GM11168 (cell line): Measurements from ENCODE around the gene THOC5.
"Not testable (repeated sequence)": the region's sequence is repeated elsewhere in the genome, so short reads cannot be mapped to it uniquely, and the experiment has no call there.

ENCODE experiments used
- in situ Hi-C: fragments of 300-500 bp; cut with MboI; formaldehyde crosslinking; loops from one replicate; pipeline ENCODE4 v1.12.0; 2022; ENCODE audit warnings: low sequenced_read_pairs; ENCODE audit not compliant: unreplicated experiment

THOC5 gene

GRCh38 chr22:29563652-29564460 lies 10.3 kb upstream of the THOC5 start:
- in situ Hi-C loops = no loop called here

- in situ Hi-C loops = no loop called here
Measured at GRCh38 chr22:29559853-29560252, 6.3 kb upstream of the THOC5 start.

- in situ Hi-C loops = no loop called here
Measured at GRCh38 chr22:29559030-29559429, 5.5 kb upstream of the THOC5 start.

- in situ Hi-C loops = no loop called here
Measured at GRCh38 chr22:29555065-29555644, 1.6 kb upstream of the THOC5 start.

- in situ Hi-C loops = not testable (repeated sequence)
Measured at GRCh38 chr22:29552357-29552756, 1.2 kb downstream of the THOC5 start.

- in situ Hi-C loops = no loop called here
Measured at GRCh38 chr22:29550005-29550404, 3.6 kb downstream of the THOC5 start.

GRCh38 chr22:29545045-29545444 lies 8.5 kb downstream of the THOC5 start:
- in situ Hi-C loops = not testable (repeated sequence)

- in situ Hi-C loops = no loop called here
Measured at GRCh38 chr22:29541845-29542244, 11.7 kb downstream of the THOC5 start.

GRCh38 chr22:29539105-29539504 lies 14.5 kb downstream of the THOC5 start:
- in situ Hi-C loops = no loop called here

- in situ Hi-C loops = no loop called here
Measured at GRCh38 chr22:29536411-29536810, 17.1 kb downstream of the THOC5 start.

GRCh38 chr22:29531419-29531818 lies 22.1 kb downstream of the THOC5 start:
- in situ Hi-C loops = no loop called here

- in situ Hi-C loops = no loop called here
Measured at GRCh38 chr22:29530716-29531115, 22.8 kb downstream of the THOC5 start.

GRCh38 chr22:29528144-29528543 lies 25.4 kb downstream of the THOC5 start:
- in situ Hi-C loops = no loop called here

GRCh38 chr22:29524442-29525191 lies 28.9 kb downstream of the THOC5 start:
- in situ Hi-C loops = no loop called here

GRCh38 chr22:29523761-29524160 lies 29.8 kb downstream of the THOC5 start:
- in situ Hi-C loops = no loop called here

GRCh38 chr22:29521526-29521925 lies 32.0 kb downstream of the THOC5 start:
- in situ Hi-C loops = no loop called here

GRCh38 chr22:29520851-29521250 lies 32.7 kb downstream of the THOC5 start:
- in situ Hi-C loops = no loop called here

- in situ Hi-C loops = no loop called here
Measured at GRCh38 chr22:29519996-29520395, 33.6 kb downstream of the THOC5 start.

- in situ Hi-C loops = no loop called here
Measured at GRCh38 chr22:29518427-29518826, 35.1 kb downstream of the THOC5 start.

- in situ Hi-C loops = no loop called here
Measured at GRCh38 chr22:29517215-29517908, 36.2 kb downstream of the THOC5 start.

GRCh38 chr22:29512031-29512430 lies 41.5 kb downstream of the THOC5 start:
- in situ Hi-C loops = no loop called here
